NOMO-1 treated with dmso at 0.1 percent for 144 hours (cell line): ENCODE measurements around the gene SLC1A1.
"Not testable (repeated sequence)": the region's sequence is repeated elsewhere in the genome, so short reads cannot be mapped to it uniquely, and the experiment has no call there.

Experiments
- DNase-seq: peaks from one replicate; lab custom pipeline; 2025; ENCODE audit not compliant: unreplicated experiment; lab: John Stamatoyannopoulos, UW

SLC1A1 gene

GRCh38 chr9:4574657-4575243 lies 84.5 kb downstream of the SLC1A1 start:
- no peak for DNase-seq

GRCh38 chr9:4575997-4576396 lies 85.7 kb downstream of the SLC1A1 start:
- DNase-seq, result no peak

GRCh38 chr9:4576448-4576847 lies 86.2 kb downstream of the SLC1A1 start:
- no peak for DNase-seq

- no peak for DNase-seq
Measured at GRCh38 chr9:4579001-4579400, 88.7 kb downstream of the SLC1A1 start.

- no peak for DNase-seq
Measured at GRCh38 chr9:4581035-4581760, 90.9 kb downstream of the SLC1A1 start.

- no peak for DNase-seq
Measured at GRCh38 chr9:4581861-4582565, 91.7 kb downstream of the SLC1A1 start.

GRCh38 chr9:4583001-4583400 lies 92.7 kb downstream of the SLC1A1 start:
- no peak for DNase-seq

GRCh38 chr9:4584636-4585035 lies 94.4 kb downstream of the SLC1A1 start:
- DNase-seq, result no peak

- DNase-seq, result no peak
Measured at GRCh38 chr9:4585135-4585534, 94.9 kb downstream of the SLC1A1 start.

- DNase-seq, result no peak
Measured at GRCh38 chr9:4588721-4589120, 98.5 kb downstream of the SLC1A1 start.

- no peak for DNase-seq
Measured at GRCh38 chr9:4590430-4591122, 100.3 kb downstream of the SLC1A1 start.

GRCh38 chr9:4591123-4591500 lies 100.8 kb downstream of the SLC1A1 start:
- DNase-seq, result no peak

- DNase-seq, result peak; percentile 65
Measured at GRCh38 chr9:4592295-4592694, 102.0 kb downstream of the SLC1A1 start.

- DNase-seq, result no peak
Measured at GRCh38 chr9:4592886-4593285, 102.6 kb downstream of the SLC1A1 start.

GRCh38 chr9:4594545-4594944 lies 104.3 kb downstream of the SLC1A1 start:
- DNase-seq, result no peak

GRCh38 chr9:4594994-4595393 lies 104.7 kb downstream of the SLC1A1 start:
- no peak for DNase-seq

GRCh38 chr9:4596165-4596922 lies 106.1 kb downstream of the SLC1A1 start:
- DNase-seq, result no peak

GRCh38 chr9:4600368-4600767 lies 110.1 kb downstream of the SLC1A1 start:
- no peak for DNase-seq

GRCh38 chr9:4603830-4604229 lies 113.6 kb downstream of the SLC1A1 start:
- DNase-seq, result no peak

- no peak for DNase-seq
Measured at GRCh38 chr9:4604678-4605095, 114.4 kb downstream of the SLC1A1 start.

- not testable (repeated sequence) for DNase-seq
Measured at GRCh38 chr9:4606033-4606432, 115.8 kb downstream of the SLC1A1 start.
